ENCODE data around the gene SCTR. TPM values are rescaled to one million over a fixed set of nuclear protein-coding genes. Genes with fewer than 3 reads are reported as not detected.
A peak's percentile ranks its signal among the peaks of the same experiment; 100 is the strongest.

Gene SCTR
- total and polyA plus RNA-seq, 4 donors, result 4.6 to 42.7 (median 28.0) TPM

DNA sequence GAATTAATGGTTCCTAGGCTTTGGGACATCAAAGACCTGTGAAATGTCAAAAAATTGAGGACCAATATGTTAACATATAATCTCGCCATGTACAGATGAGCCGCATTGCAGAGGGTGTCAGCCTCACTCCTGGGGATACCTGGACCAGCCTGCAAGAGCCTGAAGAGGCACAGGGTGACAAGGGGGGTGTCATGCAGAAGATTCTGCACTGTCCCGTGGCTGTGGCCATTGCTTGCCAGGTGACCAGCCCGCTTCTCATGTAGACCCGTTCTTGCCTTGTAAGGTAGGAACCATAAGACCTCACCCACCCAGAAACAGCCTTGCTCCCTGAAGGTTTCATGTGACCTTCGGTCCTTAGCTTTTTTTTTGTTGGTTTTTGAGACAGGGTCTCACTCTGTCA, 55.2 kb downstream of the SCTR start:
- Histone ChIP-seq H3K27ac (ENCODE audit: low read depth in 1 of 2, low read length in 1 of 2) (no peak overlapping the region), H3K4me3 (no peak overlapping the region), H3K36me3 (ENCODE audit: control insufficient read depth in 4 of 4, insufficient read depth in 4 of 4, low read length in 4 of 4) (no peaks in the 10 kb centered on the region), H3K9me3 (ENCODE audit: control insufficient read depth in 4 of 4, insufficient read depth in 3 of 4, low read length in 3 of 4) (no peaks in the 10 kb centered on the region), H3K4me1 (ENCODE audit: control insufficient read depth in 5 of 5, insufficient read depth in 5 of 5, low read length in 5 of 5) (peaks cover 0 to 6% (median 4%) of the 10 kb centered on the region in 5 donors), H3K27me3 (ENCODE audit: control insufficient read depth in 3 of 3, insufficient read depth in 3 of 3, low read length in 2 of 3) (no peaks in the 10 kb centered on the region), H3K9ac (ENCODE audit: insufficient read depth in 1 of 2, low read length in 2 of 2) (no peak overlapping the region)
- WGBS, 2 donors, result 80 to 88% methylated on average over 6 of the region's 6 CpGs
- DNase-seq (no peak), ATAC-seq (ENCODE audit: insufficient read depth, low FRiP score) (no peak)
- TF ChIP-seq, protein P1, sequence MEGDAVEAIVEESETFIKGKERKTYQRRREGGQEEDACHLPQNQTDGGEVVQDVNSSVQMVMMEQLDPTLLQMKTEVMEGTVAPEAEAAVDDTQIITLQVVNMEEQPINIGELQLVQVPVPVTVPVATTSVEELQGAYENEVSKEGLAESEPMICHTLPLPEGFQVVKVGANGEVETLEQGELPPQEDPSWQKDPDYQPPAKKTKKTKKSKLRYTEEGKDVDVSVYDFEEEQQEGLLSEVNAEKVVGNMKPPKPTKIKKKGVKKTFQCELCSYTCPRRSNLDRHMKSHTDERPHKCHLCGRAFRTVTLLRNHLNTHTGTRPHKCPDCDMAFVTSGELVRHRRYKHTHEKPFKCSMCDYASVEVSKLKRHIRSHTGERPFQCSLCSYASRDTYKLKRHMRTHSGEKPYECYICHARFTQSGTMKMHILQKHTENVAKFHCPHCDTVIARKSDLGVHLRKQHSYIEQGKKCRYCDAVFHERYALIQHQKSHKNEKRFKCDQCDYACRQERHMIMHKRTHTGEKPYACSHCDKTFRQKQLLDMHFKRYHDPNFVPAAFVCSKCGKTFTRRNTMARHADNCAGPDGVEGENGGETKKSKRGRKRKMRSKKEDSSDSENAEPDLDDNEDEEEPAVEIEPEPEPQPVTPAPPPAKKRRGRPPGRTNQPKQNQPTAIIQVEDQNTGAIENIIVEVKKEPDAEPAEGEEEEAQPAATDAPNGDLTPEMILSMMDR (IDR thresholded peaks at IDR 0.05; ENCODE audit: control extremely low read depth, extremely low read depth), result no peak

DNA sequence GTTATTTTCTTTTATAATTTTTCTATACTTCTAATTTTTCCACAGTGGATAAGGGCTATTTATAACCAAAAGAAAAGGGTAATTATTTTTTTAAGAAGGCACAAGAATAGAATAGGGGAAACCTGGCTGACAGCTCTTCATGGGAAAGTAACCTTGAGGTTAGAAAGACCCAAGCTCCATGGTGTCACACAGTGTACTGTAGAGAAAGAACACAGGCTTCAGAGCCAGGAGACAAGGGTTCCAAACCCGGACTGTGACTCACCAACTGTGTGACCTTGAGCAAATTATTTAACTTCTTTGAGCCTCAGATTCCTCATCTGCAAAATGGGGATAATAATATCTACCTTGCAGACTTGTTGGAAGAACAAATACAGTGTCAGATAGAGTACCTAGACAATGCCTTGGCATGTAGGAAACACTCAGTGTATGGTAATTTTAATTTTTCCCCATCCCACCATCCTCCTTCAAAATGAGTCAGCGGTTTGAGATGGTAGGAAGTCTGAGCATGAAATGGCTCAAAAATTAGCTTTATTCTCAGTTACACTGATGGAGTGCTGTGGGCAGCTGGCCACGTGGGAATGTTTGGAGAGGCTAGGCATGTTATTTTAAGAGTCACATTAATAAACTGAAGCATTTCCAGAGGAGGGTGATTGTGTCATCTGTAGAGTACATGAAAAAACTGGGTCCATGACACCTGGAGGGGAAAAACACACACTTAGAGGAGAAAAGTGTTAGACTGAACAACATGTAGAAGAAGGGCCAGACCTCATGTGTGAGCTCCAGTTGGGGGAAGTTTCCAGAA, 55.9 kb downstream of the SCTR start:
- TF ChIP-seq, protein P1 (IDR thresholded peaks at IDR 0.05; ENCODE audit: control extremely low read depth, extremely low read depth), result no peak
- H3K27me3 ChIP-seq (ENCODE audit: control insufficient read depth in 3 of 3, insufficient read depth in 3 of 3, low read length in 2 of 3), result no peaks in the 10 kb centered on the region
- H3K9ac ChIP-seq (ENCODE audit: insufficient read depth in 1 of 2, low read length in 2 of 2), result no peak overlapping the region
- no peak overlapping the region for H3K4me3 ChIP-seq
- no peak overlapping the region for H3K27ac ChIP-seq (ENCODE audit: low read depth in 1 of 2, low read length in 1 of 2)
- 44 to 64% methylated on average over 3 of the region's 3 CpGs for WGBS, 2 donors
- H3K4me1 ChIP-seq (ENCODE audit: control insufficient read depth in 5 of 5, insufficient read depth in 5 of 5, low read length in 5 of 5), result peaks cover 0 to 6% (median 4%) of the 10 kb centered on the region in 5 donors
- ATAC-seq (ENCODE audit: insufficient read depth, low FRiP score) (no peak), DNase-seq (peak in 1 of 3 donors; percentile 59)
- no peaks in the 10 kb centered on the region for H3K9me3 ChIP-seq (ENCODE audit: control insufficient read depth in 4 of 4, insufficient read depth in 3 of 4, low read length in 3 of 4)
- no peaks in the 10 kb centered on the region for H3K36me3 ChIP-seq (ENCODE audit: control insufficient read depth in 4 of 4, insufficient read depth in 4 of 4, low read length in 4 of 4)

GRCh38 chr2:119466373-119466772, 57.9 kb downstream of the SCTR start:
- peaks cover 0 to 6% (median 4%) of the 10 kb centered on the region in 5 donors for H3K4me1 ChIP-seq (ENCODE audit: control insufficient read depth in 5 of 5, insufficient read depth in 5 of 5, low read length in 5 of 5)
- no peak for DNase-seq
- WGBS, 2 donors, result 79 to 88% methylated on average over 4 of the region's 4 CpGs
- no peak overlapping the region for H3K9ac ChIP-seq (ENCODE audit: insufficient read depth in 1 of 2, low read length in 2 of 2)
- no peak overlapping the region for H3K4me3 ChIP-seq
- no peak overlapping the region for H3K27ac ChIP-seq (ENCODE audit: low read depth in 1 of 2, low read length in 1 of 2)
- TF ChIP-seq, protein P1 (IDR thresholded peaks at IDR 0.05; ENCODE audit: control extremely low read depth, extremely low read depth), result no peak
- ATAC-seq (ENCODE audit: insufficient read depth, low FRiP score), result no peak
- no peaks in the 10 kb centered on the region for H3K36me3 ChIP-seq (ENCODE audit: control insufficient read depth in 4 of 4, insufficient read depth in 4 of 4, low read length in 4 of 4)
- H3K27me3 ChIP-seq (ENCODE audit: control insufficient read depth in 3 of 3, insufficient read depth in 3 of 3, low read length in 2 of 3), result no peaks in the 10 kb centered on the region
- H3K9me3 ChIP-seq (ENCODE audit: control insufficient read depth in 4 of 4, insufficient read depth in 3 of 4, low read length in 3 of 4), result no peaks in the 10 kb centered on the region

All from lung (tissue), 12 donors.